H9 (cell line): ENCODE measurements around the gene NUP188. TPM values are rescaled to one million over a fixed set of nuclear protein-coding genes. Genes with fewer than 3 reads are reported as not detected.

ENCODE experiments used
- DNase-seq: peaks from one replicate; pipeline ENCODE4 v3.0.0-alpha.2; 2017
- H2AFZ ChIP-seq: one replicate; pipeline ENCODE4 v1.6.1; 2013; ENCODE audit warnings: mild to moderate bottlenecking, low read length, control low read depth, moderate library complexity
- H2AK5ac ChIP-seq: 2 replicates; pipeline ENCODE4 v1.6.1; 2013; ENCODE audit warnings: low read length, control low read depth, mixed read lengths; ENCODE audit not compliant: insufficient read length
- H2BK120ac ChIP-seq: one replicate; pipeline ENCODE4 v1.6.1; 2013; ENCODE audit warnings: low read depth, mild to moderate bottlenecking, low read length, control low read depth, inconsistent platforms; ENCODE audit not compliant: poor library complexity, severe bottlenecking
- H2BK12ac ChIP-seq: 2 replicates; pipeline ENCODE4 v1.6.1; 2013; ENCODE audit warnings: low read length, control low read depth, mixed read lengths, low read depth; ENCODE audit not compliant: insufficient read length
- H2BK15ac ChIP-seq: 2 replicates; pipeline ENCODE4 v1.6.1; 2013; ENCODE audit warnings: low read depth, low read length, control low read depth
- H2BK20ac ChIP-seq: one replicate; pipeline ENCODE4 v1.6.1; 2013; ENCODE audit warnings: low read depth, mild to moderate bottlenecking, low read length, control low read depth, inconsistent platforms; ENCODE audit not compliant: poor library complexity, severe bottlenecking
- H2BK5ac ChIP-seq: 2 replicates; pipeline ENCODE4 v1.6.1; 2013; ENCODE audit warnings: low read length, control low read depth, mixed read lengths; ENCODE audit not compliant: insufficient read length
- H3K14ac ChIP-seq: 2 replicates; pipeline ENCODE4 v1.6.1; 2013; ENCODE audit warnings: low read length, control low read depth; ENCODE audit not compliant: insufficient read depth
- H3K18ac ChIP-seq: 2 replicates; pipeline ENCODE4 v1.6.1; 2013; ENCODE audit warnings: low read depth, mild to moderate bottlenecking, mixed read lengths, low read length, control low read depth; ENCODE audit not compliant: insufficient read length
- H3K23ac ChIP-seq: 2 replicates; pipeline ENCODE4 v1.6.1; 2013; ENCODE audit warnings: low read length, control low read depth, mixed read lengths, low read depth; ENCODE audit not compliant: insufficient read length
- H3K23me2 ChIP-seq: 2 replicates; pipeline ENCODE4 v1.6.1; 2013; ENCODE audit warnings: low read depth, mild to moderate bottlenecking, mixed read lengths, low read length, control low read depth; ENCODE audit not compliant: insufficient read length, poor library complexity, severe bottlenecking
- H3K27ac ChIP-seq: 2 replicates; pipeline ENCODE4 v1.5.1; 2013; ENCODE audit warnings: low read length, control low read depth, mixed read lengths, low read depth; ENCODE audit not compliant: insufficient read length
- H3K27me3 ChIP-seq: 2 replicates; pipeline ENCODE4 v1.6.1; 2013; ENCODE audit warnings: low read length, control low read depth, inconsistent platforms; ENCODE audit not compliant: insufficient read depth
- H3K4ac ChIP-seq: 2 replicates; pipeline ENCODE4 v1.6.1; 2013; ENCODE audit warnings: low read depth, mild to moderate bottlenecking, control low read depth, inconsistent platforms, low read length, moderate library complexity
- H3K4me1 ChIP-seq: 2 replicates; pipeline ENCODE4 v1.6.1; 2013; ENCODE audit warnings: low read length, control low read depth, inconsistent platforms; ENCODE audit not compliant: insufficient read depth
- H3K4me2 ChIP-seq: 2 replicates; pipeline ENCODE4 v1.6.1; 2013; ENCODE audit warnings: low read length, control low read depth, mixed read lengths; ENCODE audit not compliant: insufficient read length, insufficient read depth
- H3K56ac ChIP-seq: 2 replicates; pipeline ENCODE4 v1.6.1; 2013; ENCODE audit warnings: low read depth, mild to moderate bottlenecking, mixed read lengths, low read length, control low read depth; ENCODE audit not compliant: insufficient read length
- H3K79me1 ChIP-seq: 2 replicates; pipeline ENCODE4 v1.6.1; 2013; ENCODE audit warnings: low read depth, mild to moderate bottlenecking, moderate library complexity, low read length, control low read depth, inconsistent platforms; ENCODE audit not compliant: insufficient read depth, poor library complexity, severe bottlenecking
- H3K79me2 ChIP-seq: 2 replicates; pipeline ENCODE4 v1.6.1; 2013; ENCODE audit warnings: low read length, control low read depth, inconsistent platforms; ENCODE audit not compliant: insufficient read depth
- H3K9ac ChIP-seq: 2 replicates; pipeline ENCODE4 v1.6.1; 2013; ENCODE audit warnings: low read length, control low read depth, mixed read lengths; ENCODE audit not compliant: insufficient read length; ENCODE audit errors: extremely low read depth
- H3K9me3 ChIP-seq: one replicate; pipeline ENCODE4 v1.6.1; 2013; ENCODE audit warnings: low read depth, low read length, inconsistent platforms; ENCODE audit not compliant: control insufficient read depth
- H3T11ph ChIP-seq: one replicate; pipeline ENCODE4 v1.6.1; 2013; ENCODE audit warnings: mild to moderate bottlenecking, low read length, control low read depth, inconsistent platforms
- H4K20me1 ChIP-seq: one replicate; pipeline ENCODE4 v1.6.1; 2013; ENCODE audit not compliant: control insufficient read depth, insufficient read length, insufficient read depth
- H4K5ac ChIP-seq: 2 replicates; pipeline ENCODE4 v1.6.1; 2013; ENCODE audit warnings: low read depth, mild to moderate bottlenecking, mixed read lengths, low read length, control low read depth; ENCODE audit not compliant: insufficient read length
- H4K8ac ChIP-seq: replicated peaks from 2 replicates; pipeline ENCODE4 v1.6.1; 2013; ENCODE audit warnings: low read length, control low read depth, mixed read lengths, low read depth; ENCODE audit not compliant: insufficient read length
- H4K91ac ChIP-seq: 2 replicates; pipeline ENCODE4 v1.6.1; 2013; ENCODE audit warnings: low read depth, mild to moderate bottlenecking, moderate library complexity, mixed read lengths, low read length, control low read depth; ENCODE audit not compliant: insufficient read length
- H3K27ac Mint-ChIP-seq, 3 experiments: 2 replicates in 2 of 3; 3 replicates in 1 of 3; pipeline ENCODE4 v1.8.0; 2020 to 2021; ENCODE audit warnings: mixed read lengths in 3 of 3, mild to moderate bottlenecking in 1 of 3, moderate library complexity in 1 of 3
- H3K27me3 Mint-ChIP-seq: 2 replicates; pipeline ENCODE4 v1.8.0; 2021; ENCODE audit warnings: low read depth, mild to moderate bottlenecking, moderate library complexity, mixed read lengths
- H3K36me3 Mint-ChIP-seq, 3 experiments: 2 replicates in 2 of 3; 3 replicates in 1 of 3; pipeline ENCODE4 v1.8.0; 2020 to 2021; ENCODE audit warnings: low read depth in 3 of 3, mixed read lengths in 3 of 3; ENCODE audit not compliant: insufficient read depth in 1 of 3
- H3K4me1 Mint-ChIP-seq, 2 experiments: 2 replicates each; pipeline ENCODE4 v1.8.0; 2020; ENCODE audit warnings: mixed read lengths in 2 of 2
- H3K4me3 Mint-ChIP-seq, 2 experiments: 2 replicates in 1 of 2; 3 replicates in 1 of 2; pipeline ENCODE4 v1.8.0; 2020 to 2021; ENCODE audit warnings: mild to moderate bottlenecking in 2 of 2, mixed read lengths in 2 of 2, moderate library complexity in 1 of 2
- H3K9me3 Mint-ChIP-seq, 2 experiments: 2 replicates in 1 of 2; 3 replicates in 1 of 2; pipeline ENCODE4 v1.8.0; 2020; ENCODE audit warnings: mild to moderate bottlenecking in 2 of 2, mixed read lengths in 2 of 2, moderate library complexity in 1 of 2
- CTCF ChIP-seq: fragments of 200-600 bp; sonication (generic); conservative IDR thresholded peaks from 3 replicates; pipeline ENCODE4 v1.8.0; 2021; ENCODE audit warnings: antibody characterized with exemption, mild to moderate bottlenecking
- WGBS: extraction: QIAGEN DNeasy Blood & Tissue Kit; methylation state at CpG from one replicate; pipeline ENCODE4 v1.1.7; 2013; ENCODE audit warnings: missing lambda C conversion rate, low lambda C conversion rate, mixed read lengths; ENCODE audit not compliant: insufficient read length; ENCODE audit errors: extremely low coverage; 5-methylcytosine and 5-hydroxymethylcytosine counted together
- total RNA-seq: library from RNA; stranded (reverse); gene quantifications from 2 replicates; pipeline ENCODE4 v1.2.1, GENCODE V29; 2021

Gene NUP188
- total RNA-seq, 1 experiment from 2014 or later: 101 TPM

- Histone ChIP-seq H2BK15ac (no peak overlapping the region), H3K27ac (no peak overlapping the region), H3K9me3 (no peaks in the 10 kb centered on the region), H2BK120ac (no peak overlapping the region), H4K8ac (no peak overlapping the region), H4K91ac (no peak overlapping the region), H3K23ac (no peak overlapping the region), H2AFZ (no peak overlapping the region), H3K79me1 (no peaks in the 10 kb centered on the region), H2BK5ac (no peak overlapping the region), H2BK12ac (no peak overlapping the region), H3K4ac (no peak overlapping the region), H3K9ac (peak overlapping the region; percentile 78), H3K56ac (no peak overlapping the region), H3K18ac (no peak overlapping the region), H3K4me2 (peak overlapping the region; percentile 53), H3K27me3 (no peaks in the 10 kb centered on the region), H3K79me2 (no peaks in the 10 kb centered on the region; the same call in 1 of the 2 replicates), H4K20me1 (peaks cover 4% of the 10 kb centered on the region), H3K4me1 (peaks cover 4% of the 10 kb centered on the region; the same call in 1 of the 2 replicates), H3T11ph (no peak overlapping the region), H2AK5ac (no peak overlapping the region), H2BK20ac (no peak overlapping the region), H4K5ac (no peak overlapping the region), H3K14ac (peak overlapping the region; percentile 66; the same call in 1 of the 2 replicates), H3K23me2 (peaks cover 12% of the 10 kb centered on the region)
- Mint-ChIP-seq H3K36me3 (peaks cover 12 to 37% (median 26%) of the 10 kb centered on the region in 3 experiments; a peak in 6 of 7 replicates), H3K4me1 (peaks cover 11 to 17% of the 10 kb centered on the region in 2 experiments), H3K9me3 (no peaks in the 10 kb centered on the region), H3K27me3 (peaks cover 2% of the 10 kb centered on the region; the same call in 1 of the 2 replicates), H3K27ac (peak overlapping the region; percentile 90 to 100 (median 99); a peak in 5 of 7 replicates), H3K4me3 (peak overlapping the region; percentile 98 to 99)
- no peak for DNase-seq
- no CpG with 5 or more reads among the region's 30 CpGs for WGBS
- TF ChIP-seq CTCF: no peak
These were observed 775 bp upstream of the NUP188 start for GRCh38 chr9:128946571-128947276.
